ENCODE data around the gene MRPL51.
"Not testable (repeated sequence)": the region's sequence is repeated elsewhere in the genome, so short reads cannot be mapped to it uniquely, and the experiment has no call there.

MRPL51 gene

GRCh38 chr12:6489449-6489848 lies 3.6 kb downstream of the MRPL51 start:
- no peak for DNase-seq (ENCODE audit: low read depth in 1 of 2, low spot score in 1 of 2)

DNA sequence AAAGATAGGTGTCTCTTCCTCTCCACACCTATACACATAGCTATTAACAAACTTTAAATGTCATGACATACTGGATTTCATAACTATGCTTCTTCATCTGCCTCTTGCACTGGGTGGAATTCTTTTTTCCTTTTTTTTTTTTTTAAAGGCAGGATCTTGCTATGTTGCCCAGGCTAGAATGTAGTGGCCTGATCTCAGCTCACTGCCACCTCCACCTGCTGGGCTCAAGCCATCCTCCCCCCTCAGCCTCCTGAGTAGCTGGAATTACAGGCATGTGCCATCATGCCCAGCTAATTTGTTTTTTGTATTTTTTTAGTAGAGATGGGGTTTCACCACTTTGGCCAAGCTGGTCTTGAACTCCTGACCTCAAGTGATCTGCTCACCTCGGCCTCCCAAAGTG lies 4.8 kb downstream of the MRPL51 start:
- DNase-seq (ENCODE audit: low read depth in 1 of 2, low spot score in 1 of 2), result no peak

DNA sequence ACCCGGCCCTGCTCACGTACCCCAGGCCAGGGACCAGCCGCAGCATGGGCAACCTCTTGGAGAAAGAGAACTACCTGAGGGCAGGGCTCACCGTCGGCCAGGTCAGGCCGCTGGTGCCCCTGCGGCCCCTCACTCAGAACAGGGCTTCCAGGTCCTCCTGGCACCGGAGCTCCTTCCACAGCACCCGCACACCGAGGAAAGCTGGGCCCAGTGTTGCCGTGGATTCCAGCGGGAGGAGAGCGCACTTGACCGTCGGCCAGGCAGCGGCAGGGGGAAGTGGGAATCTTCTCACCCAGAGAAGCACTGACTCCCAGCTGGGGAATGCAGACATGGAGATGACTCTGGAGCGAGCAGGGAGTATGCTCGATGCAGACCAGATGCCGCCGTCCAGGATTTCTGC lies 14.6 kb downstream of the MRPL51 start:
- DNase-seq (ENCODE audit: low read depth in 1 of 2, low spot score in 1 of 2), result no peak

GRCh38 chr12:6477601-6478377 lies 15.3 kb downstream of the MRPL51 start:
- not testable (repeated sequence) for DNase-seq (ENCODE audit: low read depth in 1 of 2, low spot score in 1 of 2)

- DNase-seq (ENCODE audit: low read depth in 1 of 2, low spot score in 1 of 2), result no peak
Observed at GRCh38 chr12:6476489-6476888, 16.6 kb downstream of the MRPL51 start.

- not testable (repeated sequence) for DNase-seq (ENCODE audit: low read depth in 1 of 2, low spot score in 1 of 2)
Observed at GRCh38 chr12:6475233-6475975, 17.7 kb downstream of the MRPL51 start.

- no peak for DNase-seq (ENCODE audit: low read depth in 1 of 2, low spot score in 1 of 2)
Observed at GRCh38 chr12:6472491-6472890, 20.6 kb downstream of the MRPL51 start.

- DNase-seq (ENCODE audit: low read depth in 1 of 2, low spot score in 1 of 2), result no peak
Observed at GRCh38 chr12:6471989-6472360, 21.1 kb downstream of the MRPL51 start.

GRCh38 chr12:6470375-6471163 lies 22.5 kb downstream of the MRPL51 start, which contains the start of gene VAMP1:
TSS of gene VAMP1 (minus strand) at chr12:6470677. CDS start at chr12:6470531, 146 bp downstream.
- peak; percentile 94 to 95 for DNase-seq (ENCODE audit: low read depth in 1 of 2, low spot score in 1 of 2)

GRCh38 chr12:6469609-6470374 lies 23.3 kb downstream of the MRPL51 start:
- DNase-seq (ENCODE audit: low read depth in 1 of 2, low spot score in 1 of 2), result no peak

- DNase-seq (ENCODE audit: low read depth in 1 of 2, low spot score in 1 of 2), result no peak
Observed at GRCh38 chr12:6469092-6469491, 24.0 kb downstream of the MRPL51 start.

DNA sequence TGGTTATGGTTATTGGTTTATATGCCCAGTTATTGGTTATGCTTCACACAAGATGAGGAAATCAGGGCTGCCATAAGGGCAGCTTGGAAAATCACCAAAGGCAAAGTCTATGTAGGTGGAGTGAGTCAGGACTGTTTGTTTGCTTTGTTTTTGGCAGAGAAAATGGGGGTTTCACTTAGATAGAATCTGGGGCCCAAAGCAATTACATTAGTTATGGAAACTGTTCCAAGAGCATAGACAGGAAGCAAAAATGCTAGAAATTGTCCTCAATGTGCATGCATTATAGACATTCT lies 24.8 kb downstream of the MRPL51 start:
- DNase-seq (ENCODE audit: low read depth in 1 of 2, low spot score in 1 of 2), result no peak

DNA sequence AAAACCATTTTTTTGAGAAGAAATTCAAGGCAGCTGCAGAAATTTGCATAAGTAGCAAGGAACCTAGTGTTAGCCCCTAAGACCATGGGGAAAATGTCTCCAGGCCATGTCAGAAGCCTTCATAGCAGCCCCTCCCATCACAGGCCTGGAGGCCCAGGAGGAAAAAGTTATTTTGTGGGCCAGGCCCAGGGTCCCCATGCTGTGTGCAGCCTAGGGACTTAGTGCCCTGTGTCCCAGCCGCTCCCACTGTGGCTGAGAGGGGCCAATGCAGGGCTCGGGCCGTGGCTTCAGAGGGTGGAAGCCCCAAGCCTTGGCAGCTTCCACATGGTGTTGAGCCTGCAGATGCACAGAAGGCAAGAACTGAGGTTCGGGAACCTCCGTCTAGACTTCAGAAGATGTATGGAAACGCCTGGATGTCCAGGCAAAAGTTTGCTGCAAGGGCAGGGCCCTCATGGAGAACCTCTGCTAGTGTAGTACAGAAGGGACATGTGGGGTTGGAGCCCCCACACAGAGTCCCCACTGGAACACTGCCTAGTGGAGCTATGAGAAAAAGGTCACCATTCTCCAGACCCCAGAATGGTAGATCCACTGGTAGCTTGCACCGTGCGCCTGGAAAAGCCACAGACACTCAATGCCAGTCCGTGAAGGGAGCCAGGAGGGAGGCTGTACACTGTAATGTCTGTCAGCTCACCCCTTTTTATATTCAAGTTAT lies 25.3 kb downstream of the MRPL51 start:
- not testable (repeated sequence) for DNase-seq (ENCODE audit: low read depth in 1 of 2, low spot score in 1 of 2)

- not testable (repeated sequence) for DNase-seq (ENCODE audit: low read depth in 1 of 2, low spot score in 1 of 2)
Observed at GRCh38 chr12:6466751-6467150, 26.3 kb downstream of the MRPL51 start.

DNA sequence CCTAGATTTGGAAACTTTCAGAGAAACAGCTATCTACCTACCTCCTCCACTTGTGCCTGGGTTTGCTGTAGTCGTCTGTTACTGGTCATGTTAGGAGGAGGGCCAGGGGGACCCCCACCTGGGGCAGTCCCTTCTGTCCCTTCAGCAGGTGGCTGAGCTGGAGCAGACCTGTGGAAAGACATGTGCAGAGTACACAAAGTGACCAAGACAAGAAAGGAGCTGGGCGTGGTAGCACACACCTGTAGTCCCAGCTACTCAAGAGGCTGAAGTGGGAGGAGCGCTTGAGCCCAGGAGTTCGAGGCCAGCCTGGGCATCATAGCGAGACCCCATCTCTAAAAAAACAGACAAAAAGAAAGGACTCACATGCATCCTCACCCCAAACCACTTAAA lies 26.9 kb downstream of the MRPL51 start:
- DNase-seq (ENCODE audit: low read depth in 1 of 2, low spot score in 1 of 2), result no peak

DNA sequence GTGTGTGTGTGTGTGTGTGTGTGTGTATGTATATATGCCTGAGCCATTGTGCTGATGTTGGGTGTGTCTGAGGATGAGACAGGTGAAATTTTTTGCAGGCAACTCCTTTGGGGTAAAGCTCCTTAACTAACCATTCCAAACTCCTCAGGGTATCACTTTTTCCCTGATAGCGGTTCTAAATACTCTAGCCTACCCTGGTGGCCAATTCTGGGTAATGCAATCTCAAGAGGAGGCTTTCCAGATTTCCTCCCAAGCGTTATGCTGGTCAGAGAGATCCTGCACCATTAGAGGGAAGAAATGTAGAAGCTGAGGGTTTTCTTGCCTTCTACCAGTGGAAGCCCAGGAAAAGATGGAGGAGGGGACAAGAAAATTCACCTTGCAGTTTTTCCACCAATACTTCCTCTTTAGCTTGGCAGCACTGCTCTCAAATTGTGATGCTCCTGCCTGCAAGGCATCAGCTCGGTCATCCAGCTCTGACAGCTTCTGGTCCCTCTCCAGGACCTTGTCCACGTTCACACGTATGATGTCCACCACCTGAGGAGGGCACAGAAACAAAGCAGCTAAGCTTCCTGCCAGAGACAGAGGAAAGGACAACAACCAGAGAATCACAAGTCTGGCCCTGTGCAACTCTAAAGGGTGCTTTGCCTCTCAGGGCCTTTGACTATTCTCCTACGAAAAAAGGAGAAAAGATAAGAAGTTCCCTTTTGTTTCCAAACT lies 27.4 kb downstream of the MRPL51 start:
- no peak for DNase-seq (ENCODE audit: low read depth in 1 of 2, low spot score in 1 of 2)

- DNase-seq (ENCODE audit: low read depth in 1 of 2, low spot score in 1 of 2), result no peak
Observed at GRCh38 chr12:6464531-6464930, 28.5 kb downstream of the MRPL51 start.

GRCh38 chr12:6463858-6464257 lies 29.2 kb downstream of the MRPL51 start:
- DNase-seq (ENCODE audit: low read depth in 1 of 2, low spot score in 1 of 2), result no peak

DNA sequence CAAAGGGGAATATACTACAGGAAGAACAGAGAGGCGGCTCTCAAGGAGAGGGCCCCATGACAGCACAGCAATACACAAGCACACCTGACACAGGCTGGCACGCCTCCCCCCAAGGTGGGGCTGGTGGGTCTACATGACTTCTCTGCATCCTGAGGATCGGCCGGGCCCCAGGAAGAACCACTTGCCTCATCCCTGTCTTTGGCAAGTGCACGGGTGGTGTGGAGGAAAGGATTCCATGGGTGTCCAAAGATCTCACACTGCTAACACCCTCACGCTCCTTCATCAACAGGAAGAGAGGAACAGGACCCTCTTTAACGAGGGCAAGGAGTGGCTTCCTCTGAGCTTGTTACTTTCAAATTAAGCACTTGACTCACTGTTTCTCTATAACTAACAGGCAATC lies 29.8 kb downstream of the MRPL51 start:
- DNase-seq (ENCODE audit: low read depth in 1 of 2, low spot score in 1 of 2), result no peak

Measured in activated T-helper 1 cell treated with anti-CD3 and anti-CD28 coated beads, Interleukin-2, amount 50 U/mL, for 16 hours (primary cell).